ENCODE measurements around the gene PDZD2.
A peak's percentile ranks its signal among the peaks of the same experiment; 100 is the strongest.

PDZD2 gene

GRCh38 chr5:32042551-32042961 lies 403.6 kb downstream of the PDZD2 start:
- DNase-seq (ENCODE audit: low spot score) = no peak

- DNase-seq (ENCODE audit: low spot score) = no peak
These were observed 404.2 kb downstream of the PDZD2 start for GRCh38 chr5:32043105-32043504.

GRCh38 chr5:32044434-32044833 lies 405.5 kb downstream of the PDZD2 start:
- no peak for DNase-seq (ENCODE audit: low spot score)

- no peak for DNase-seq (ENCODE audit: low spot score)
These were observed 406.0 kb downstream of the PDZD2 start for GRCh38 chr5:32044939-32045338.

GRCh38 chr5:32047056-32047455 lies 408.1 kb downstream of the PDZD2 start:
- no peak for DNase-seq (ENCODE audit: low spot score)

GRCh38 chr5:32051796-32052195 lies 412.9 kb downstream of the PDZD2 start:
- no peak for DNase-seq (ENCODE audit: low spot score)

- DNase-seq (ENCODE audit: low spot score) = no peak
These were observed 417.2 kb downstream of the PDZD2 start for GRCh38 chr5:32055891-32056866.

GRCh38 chr5:32057187-32058096 lies 418.5 kb downstream of the PDZD2 start:
- no peak for DNase-seq (ENCODE audit: low spot score)

- no peak for DNase-seq (ENCODE audit: low spot score)
These were observed 419.2 kb downstream of the PDZD2 start for GRCh38 chr5:32058101-32058500.

GRCh38 chr5:32058997-32059396 lies 420.1 kb downstream of the PDZD2 start:
- no peak for DNase-seq (ENCODE audit: low spot score)

GRCh38 chr5:32059761-32060530 lies 421.0 kb downstream of the PDZD2 start:
- no peak for DNase-seq (ENCODE audit: low spot score)

- DNase-seq (ENCODE audit: low spot score) = no peak
These were observed 422.3 kb downstream of the PDZD2 start for GRCh38 chr5:32061236-32061635.

- no peak for DNase-seq (ENCODE audit: low spot score)
These were observed 427.5 kb downstream of the PDZD2 start for GRCh38 chr5:32066448-32066847.

- DNase-seq (ENCODE audit: low spot score) = no peak
These were observed 429.0 kb downstream of the PDZD2 start for GRCh38 chr5:32067774-32068470.

- no peak for DNase-seq (ENCODE audit: low spot score)
These were observed 429.6 kb downstream of the PDZD2 start for GRCh38 chr5:32068561-32068960.

GRCh38 chr5:32069396-32069795 lies 430.5 kb downstream of the PDZD2 start:
- DNase-seq (ENCODE audit: low spot score) = no peak

GRCh38 chr5:32071351-32071944 lies 432.5 kb downstream of the PDZD2 start:
- no peak for DNase-seq (ENCODE audit: low spot score)

GRCh38 chr5:32072054-32072453 lies 433.1 kb downstream of the PDZD2 start:
- DNase-seq (ENCODE audit: low spot score) = no peak

- no peak for DNase-seq (ENCODE audit: low spot score)
These were observed 435.5 kb downstream of the PDZD2 start for GRCh38 chr5:32074401-32074800.

- peak; percentile 82 for DNase-seq (ENCODE audit: low spot score)
These were observed 438.1 kb downstream of the PDZD2 start for GRCh38 chr5:32076699-32077695.

Data from pons (tissue), 1 donor.